OCI-LY7 (cell line): ENCODE results near the gene MUC7. TPM values are rescaled to one million over a fixed set of nuclear protein-coding genes. Genes with fewer than 3 reads are reported as not detected.

Source experiments
- BruUV-seq: library from RNA; stranded (reverse); fragments of 400-500 nt; replicated peaks from 2 replicates; lab custom pipeline; 2021; lab: Mats Ljungman, UMichigan
- CTCF ChIA-PET: fragments of 300-600 bp; sonication (Branson Sonifier 250); formaldehyde crosslinking; loops from one replicate; lab custom pipeline; 2022; ENCODE audit warnings: antibody characterized with exemption; ENCODE audit not compliant: unreplicated experiment; lab: Charles Lee
- POLR2A ChIA-PET: fragments of 300-600 bp; sonication (Branson Sonifier 250); formaldehyde crosslinking; loops from one replicate; lab custom pipeline; 2022; ENCODE audit warnings: antibody characterized with exemption; lab: Charles Lee
- DNase-seq: peaks from one replicate; pipeline ENCODE4 v3.0.0-alpha.2; 2015; ENCODE audit warnings: low spot score
- H2AFZ ChIP-seq: fragments of 200-600 bp; sonication (generic), shearing (Covaris generic); 2 replicates; pipeline ENCODE4 v1.6.1; 2014; ENCODE audit warnings: mild to moderate bottlenecking, antibody characterized with exemption, low read length, moderate library complexity
- H3K27ac ChIP-seq: fragments of 200-600 bp; sonication (generic); 2 replicates; pipeline ENCODE4 v1.5.1; 2014; ENCODE audit warnings: mixed run types, low read depth, mild to moderate bottlenecking, moderate library complexity, low read length, inconsistent platforms; ENCODE audit not compliant: poor library complexity, severe bottlenecking
- H3K36me3 ChIP-seq: fragments of 200-600 bp; sonication (generic); 2 replicates; pipeline ENCODE4 v1.6.1; 2014; ENCODE audit warnings: mild to moderate bottlenecking, antibody characterized with exemption, low read length, moderate library complexity, mixed read lengths; ENCODE audit not compliant: insufficient read depth
- H3K4me1 ChIP-seq: fragments of 200-600 bp; sonication (generic); 2 replicates; pipeline ENCODE4 v1.5.1; 2014; ENCODE audit warnings: mild to moderate bottlenecking, low read length; ENCODE audit not compliant: insufficient read depth, poor library complexity, severe bottlenecking
- H3K4me2 ChIP-seq: fragments of 200-600 bp; sonication (generic); 2 replicates; pipeline ENCODE4 v1.6.1; 2014; ENCODE audit warnings: mild to moderate bottlenecking, low read length
- H3K4me3 ChIP-seq: fragments of 200-600 bp; sonication (generic); 2 replicates; pipeline ENCODE4 v1.5.1; 2014; ENCODE audit warnings: mild to moderate bottlenecking, low read depth, low read length; ENCODE audit not compliant: poor library complexity, severe bottlenecking
- H3K79me2 ChIP-seq: fragments of 200-600 bp; sonication (generic); 2 replicates; pipeline ENCODE4 v1.6.1; 2016; ENCODE audit warnings: low read depth, mild to moderate bottlenecking, low read length, moderate library complexity, mixed read lengths; ENCODE audit not compliant: insufficient read depth
- H3K9me2 ChIP-seq: fragments of 200-600 bp; sonication (generic); 2 replicates; pipeline ENCODE4 v1.6.1; 2016; ENCODE audit warnings: mild to moderate bottlenecking, low read length, mixed read lengths; ENCODE audit not compliant: insufficient read depth
- H3K9me3 ChIP-seq: fragments of 200-600 bp; sonication (generic); 2 replicates; pipeline ENCODE4 v1.6.1; 2014; ENCODE audit warnings: mild to moderate bottlenecking, mixed run types, low read length, mixed read lengths
- H4K20me1 ChIP-seq: fragments of 200-600 bp; sonication (generic); 2 replicates; pipeline ENCODE4 v1.6.1; 2014; ENCODE audit warnings: mild to moderate bottlenecking, antibody characterized with exemption, low read length, moderate library complexity, mixed read lengths; ENCODE audit not compliant: insufficient read depth
- EZH2phosphoT487 ChIP-seq: fragments of 200-600 bp; sonication (generic); IDR thresholded peaks from 2 replicates; pipeline ENCODE4 v1.6.1; 2018; ENCODE audit warnings: low read depth, borderline replicate concordance, mild to moderate bottlenecking, mixed run types, antibody characterized with exemption, low read length, moderate library complexity, mixed read lengths
- intact Hi-C: fragments of 100-400 bp; cut with micrococcal nuclease; formaldehyde crosslinking; loops from one replicate; pipeline ENCODE4 v1.10.0; 2022; ENCODE audit not compliant: unreplicated experiment
- total RNA-seq, 2 experiments: library from RNA; depleted of rRNA in 1 of 2; stranded (reverse); fragments of >200 nt in 1 of 2; shearing (Covaris generic) in 1 of 2; gene quantifications; 2 replicates each; pipeline ENCODE4 v1.2.3, GENCODE V29; 2014 to 2022
- TF ChIP-seq, protein P1 (sequence below): fragments of 200-600 bp; sonication (generic); conservative IDR thresholded peaks from 2 replicates; pipeline ENCODE4 v1.5.1; 2014; ENCODE audit warnings: mild to moderate bottlenecking, antibody characterized with exemption, low read length, moderate library complexity, mixed read lengths

The MUC7 gene
- total RNA-seq, 2 experiments from 2014 or later = not detected

GRCh38 chr4:70531981-70532380 is 60.0 kb downstream of the MUC7 start:
- DNase-seq = peak; percentile 11
- no peaks in the 10 kb centered on the region for H4K20me1 ChIP-seq
- no peak overlapping the region for H3K27ac ChIP-seq
- no peaks in the 10 kb centered on the region for H3K9me2 ChIP-seq
- BruUV-seq = no TSS peak
- H2AFZ ChIP-seq = no peak overlapping the region
- POLR2A ChIA-PET = interaction anchor here (0.6 kb wide), 2 partner anchors 291 to 639 kb away, joined by 3 to 5 read pairs; no protein-coding TSS in a partner anchor
- no peaks in the 10 kb centered on the region for H3K79me2 ChIP-seq
- intact Hi-C loops = no loop called here
- no peak for TF ChIP-seq EZH2phosphoT487
- TF ChIP-seq, protein P1, sequence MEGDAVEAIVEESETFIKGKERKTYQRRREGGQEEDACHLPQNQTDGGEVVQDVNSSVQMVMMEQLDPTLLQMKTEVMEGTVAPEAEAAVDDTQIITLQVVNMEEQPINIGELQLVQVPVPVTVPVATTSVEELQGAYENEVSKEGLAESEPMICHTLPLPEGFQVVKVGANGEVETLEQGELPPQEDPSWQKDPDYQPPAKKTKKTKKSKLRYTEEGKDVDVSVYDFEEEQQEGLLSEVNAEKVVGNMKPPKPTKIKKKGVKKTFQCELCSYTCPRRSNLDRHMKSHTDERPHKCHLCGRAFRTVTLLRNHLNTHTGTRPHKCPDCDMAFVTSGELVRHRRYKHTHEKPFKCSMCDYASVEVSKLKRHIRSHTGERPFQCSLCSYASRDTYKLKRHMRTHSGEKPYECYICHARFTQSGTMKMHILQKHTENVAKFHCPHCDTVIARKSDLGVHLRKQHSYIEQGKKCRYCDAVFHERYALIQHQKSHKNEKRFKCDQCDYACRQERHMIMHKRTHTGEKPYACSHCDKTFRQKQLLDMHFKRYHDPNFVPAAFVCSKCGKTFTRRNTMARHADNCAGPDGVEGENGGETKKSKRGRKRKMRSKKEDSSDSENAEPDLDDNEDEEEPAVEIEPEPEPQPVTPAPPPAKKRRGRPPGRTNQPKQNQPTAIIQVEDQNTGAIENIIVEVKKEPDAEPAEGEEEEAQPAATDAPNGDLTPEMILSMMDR = peak; percentile 57
- H3K4me1 ChIP-seq = no peaks in the 10 kb centered on the region
- no peaks in the 10 kb centered on the region for H3K36me3 ChIP-seq
- H3K4me2 ChIP-seq = no peak overlapping the region
- CTCF ChIA-PET = no interaction called here
- H3K9me3 ChIP-seq = no peaks in the 10 kb centered on the region
- no peak overlapping the region for H3K4me3 ChIP-seq

Other genes starting within 250 kb of the MUC7 start
- gene FDCSP, start 246.1 kb upstream of the MUC7 start, total RNA-seq (2014; rRNA removed; shearing (Covaris generic)) = not detected in 2 replicates
- gene FDCSP, start 246.1 kb upstream of the MUC7 start, total RNA-seq (2022) = not detected in 2 replicates
- gene CSN3, start 229.6 kb upstream of the MUC7 start, total RNA-seq (2014; rRNA removed; shearing (Covaris generic)) = not detected in 2 replicates
- gene CSN3, start 229.6 kb upstream of the MUC7 start, total RNA-seq (2022) = not detected in 2 replicates
- gene CABS1, start 137.2 kb upstream of the MUC7 start, total RNA-seq (2014; rRNA removed; shearing (Covaris generic)) = not detected in 2 replicates
- gene CABS1, start 137.2 kb upstream of the MUC7 start, total RNA-seq (2022) = not detected in 2 replicates
- gene SMR3A, start 111.4 kb upstream of the MUC7 start, total RNA-seq (2014; rRNA removed; shearing (Covaris generic)) = not detected in 2 replicates
- not detected in 2 replicates for gene SMR3A, start 111.4 kb upstream of the MUC7 start, total RNA-seq (2022)
- gene SMR3B, start 89.1 kb upstream of the MUC7 start, total RNA-seq (2014; rRNA removed; shearing (Covaris generic)) = not detected in 2 replicates
- gene SMR3B, start 89.1 kb upstream of the MUC7 start, total RNA-seq (2022) = not detected in 2 replicates
- gene OPRPN, start 74.3 kb upstream of the MUC7 start, total RNA-seq (2014; rRNA removed; shearing (Covaris generic)) = not detected in 2 replicates
- not detected in 2 replicates for gene OPRPN, start 74.3 kb upstream of the MUC7 start, total RNA-seq (2022)
- gene AMTN, start 46.4 kb downstream of the MUC7 start, total RNA-seq (2014; rRNA removed; shearing (Covaris generic)) = not detected in 2 replicates
- not detected in 2 replicates for gene AMTN, start 46.4 kb downstream of the MUC7 start, total RNA-seq (2022)
- gene AMBN, start 120.1 kb downstream of the MUC7 start, total RNA-seq (2014; rRNA removed; shearing (Covaris generic)) = not detected in 2 replicates
- gene AMBN, start 120.1 kb downstream of the MUC7 start, total RNA-seq (2022) = not detected in 2 replicates
- 0.32 TPM in 1 of 2 replicates, not detected in the other for gene ENAM, start 156.5 kb downstream of the MUC7 start, total RNA-seq (2014; rRNA removed; shearing (Covaris generic))
- 3.5 and 6.2 TPM in 2 replicates for gene ENAM, start 156.5 kb downstream of the MUC7 start, total RNA-seq (2022)
- gene JCHAIN, start 194.3 kb downstream of the MUC7 start, total RNA-seq (2014; rRNA removed; shearing (Covaris generic)) = 1,460 and 1,542 TPM in 2 replicates
- 1,325 and 1,492 TPM in 2 replicates for gene JCHAIN, start 194.3 kb downstream of the MUC7 start, total RNA-seq (2022)
- gene UTP3, start 216.3 kb downstream of the MUC7 start, total RNA-seq (2014; rRNA removed; shearing (Covaris generic)) = 34.0 and 51.5 TPM in 2 replicates
- gene UTP3, start 216.3 kb downstream of the MUC7 start, total RNA-seq (2022) = 54.8 and 57.8 TPM in 2 replicates
- gene RUFY3, start 249.8 kb downstream of the MUC7 start, total RNA-seq (2014; rRNA removed; shearing (Covaris generic)) = 36.4 and 38.2 TPM in 2 replicates
- gene RUFY3, start 249.8 kb downstream of the MUC7 start, total RNA-seq (2022) = 42.6 and 52.2 TPM in 2 replicates